RKO (cell line): ENCODE measurements around the gene SYP.

Experiments used
- DNase-seq: peaks from one replicate; pipeline ENCODE4 v3.0.0-alpha.2; 2016; ENCODE audit warnings: low spot score

SYP gene

DNA sequence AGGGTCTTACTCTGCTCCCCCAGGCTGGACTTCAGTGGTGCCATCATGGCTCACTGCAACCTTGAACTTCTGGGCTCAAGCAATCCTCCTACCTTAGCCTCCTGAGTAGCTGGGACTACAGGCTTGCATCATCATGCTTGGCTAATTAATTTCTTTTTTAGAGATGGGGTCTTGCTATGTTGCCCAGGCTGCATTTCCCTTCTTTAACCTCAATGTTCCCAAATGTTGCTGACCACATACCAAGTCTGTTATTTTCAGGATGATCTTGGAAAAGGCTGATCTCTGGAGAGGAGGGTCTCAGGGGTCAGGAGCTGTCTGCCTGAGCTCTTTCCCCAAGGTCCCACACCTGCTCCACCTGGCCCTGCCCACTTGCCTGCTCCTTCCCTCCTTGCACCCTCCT is 20.1 kb upstream of the SYP start:
- DNase-seq: no peak

DNA sequence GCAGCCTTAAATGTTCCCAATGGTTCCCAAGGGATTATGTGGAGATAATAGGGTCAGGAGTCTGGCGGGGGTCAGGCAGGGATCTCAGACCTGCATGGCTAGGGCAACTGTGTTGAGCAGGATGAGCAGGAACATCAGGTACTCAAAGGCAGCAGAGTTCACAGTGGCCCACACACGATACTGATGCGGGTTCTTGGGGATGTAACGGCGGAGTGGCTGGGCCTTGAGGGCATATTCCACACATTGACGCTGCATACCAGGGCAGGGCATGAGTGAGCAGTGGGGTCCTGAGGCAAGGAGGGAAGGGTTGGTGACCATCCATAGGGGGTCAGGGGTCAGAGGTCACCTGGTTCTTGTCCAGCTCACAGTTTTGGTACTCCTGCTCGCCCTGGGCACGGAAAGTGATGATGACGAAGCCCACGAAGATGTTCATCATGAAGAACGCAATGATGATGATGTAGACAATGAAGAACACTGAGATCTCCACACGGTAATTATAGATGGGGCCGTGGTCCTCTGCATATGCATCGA is 15.1 kb upstream of the SYP start:
- DNase-seq: no peak

DNA sequence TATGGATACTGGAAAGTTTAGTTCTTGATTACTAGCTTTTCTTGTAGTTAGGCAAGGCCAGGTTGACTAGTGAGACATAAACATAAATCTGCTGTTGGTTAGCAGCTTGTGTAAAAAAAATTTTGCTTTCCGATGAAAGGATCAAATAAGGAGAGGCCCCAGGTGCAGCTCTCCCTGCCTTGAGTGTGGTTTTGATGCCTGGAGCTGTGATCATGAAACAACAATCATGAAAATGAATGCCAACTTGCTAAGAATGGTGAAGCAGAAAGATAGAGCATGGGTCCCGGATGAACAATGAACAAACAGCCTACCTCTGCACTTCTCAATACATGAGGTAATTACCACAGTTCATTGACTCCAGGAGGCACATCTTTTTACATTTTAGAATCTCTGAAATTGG is 14.4 kb upstream of the SYP start:
- DNase-seq: no peak

DNA sequence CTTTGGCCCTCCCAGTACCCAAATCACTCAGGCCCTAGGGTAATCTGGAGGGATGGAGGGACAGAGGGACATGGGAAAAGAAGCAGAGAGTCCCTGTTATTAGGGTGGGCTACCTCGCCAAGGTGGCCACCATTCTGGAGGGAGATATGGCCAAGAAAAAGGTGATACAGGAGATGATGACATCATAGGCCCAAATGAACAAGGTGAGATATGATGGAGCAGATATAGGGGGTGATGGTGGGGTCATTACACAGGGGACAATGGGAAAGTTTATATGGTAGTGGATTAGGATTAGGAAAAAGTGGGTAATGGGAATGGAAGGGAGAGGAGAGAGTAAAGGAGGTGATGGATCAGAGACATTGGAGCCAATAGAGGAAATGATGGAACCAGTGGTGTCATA is 12.9 kb upstream of the SYP start:
- DNase-seq: no peak

DNA sequence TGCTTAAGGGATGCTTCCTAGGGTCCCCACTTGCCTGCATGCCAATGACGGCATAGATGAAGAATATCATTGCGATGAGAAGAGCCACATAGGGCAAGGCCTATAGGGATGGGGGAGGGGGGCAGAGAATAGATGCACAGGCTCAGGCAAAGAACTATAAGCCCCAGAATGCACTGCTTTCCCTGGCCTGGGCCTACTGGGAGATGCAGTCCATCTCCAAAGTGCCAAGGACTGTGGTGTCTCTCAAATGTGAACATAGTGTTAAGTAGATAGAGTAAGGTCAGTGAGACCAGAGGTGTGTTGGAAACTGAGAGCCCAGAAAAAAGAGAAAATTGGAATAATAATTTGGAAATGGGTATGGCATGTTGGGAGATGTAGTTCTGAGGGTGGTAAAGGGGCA is 12.2 kb upstream of the SYP start:
- no peak for DNase-seq

DNA sequence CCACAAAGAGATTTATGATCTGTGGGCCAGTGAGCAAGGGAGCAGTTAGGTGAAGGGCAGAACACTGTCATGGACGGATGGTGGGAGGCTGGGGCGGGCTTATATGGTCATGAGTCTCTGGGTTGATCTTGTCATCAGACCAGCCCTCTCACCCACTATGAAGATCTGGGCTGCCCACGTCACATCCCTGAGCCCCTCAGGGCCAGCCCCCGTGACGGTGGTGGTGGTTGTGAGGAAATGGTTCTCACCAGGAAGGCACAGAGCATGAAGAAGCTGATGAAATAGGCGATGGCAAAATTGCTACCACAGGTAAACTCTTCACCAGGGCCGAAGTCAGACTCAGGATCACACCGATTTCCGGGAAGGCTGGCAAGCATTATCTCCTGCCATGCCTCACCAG is 11.1 kb upstream of the SYP start:
- no peak for DNase-seq

DNA sequence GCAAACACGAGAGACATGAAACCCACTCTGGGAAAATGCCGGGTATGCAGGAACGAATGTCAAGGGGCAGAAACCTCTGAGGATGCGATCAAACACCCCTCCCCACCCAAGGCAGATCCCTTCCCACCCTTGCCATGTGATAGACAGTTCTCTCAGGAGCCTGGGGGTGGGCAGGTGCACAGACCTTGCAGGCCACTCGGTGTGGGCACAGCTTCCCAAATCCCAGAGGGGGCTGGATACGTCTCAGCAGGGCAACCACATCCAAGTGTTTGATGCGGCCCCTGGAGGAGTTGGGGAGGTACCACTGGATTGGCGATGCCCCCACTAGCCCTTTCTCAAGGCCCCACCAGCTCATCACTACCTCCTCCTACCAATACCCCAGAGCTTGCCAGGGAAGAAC is 10.4 kb upstream of the SYP start:
- no peak for DNase-seq

DNA sequence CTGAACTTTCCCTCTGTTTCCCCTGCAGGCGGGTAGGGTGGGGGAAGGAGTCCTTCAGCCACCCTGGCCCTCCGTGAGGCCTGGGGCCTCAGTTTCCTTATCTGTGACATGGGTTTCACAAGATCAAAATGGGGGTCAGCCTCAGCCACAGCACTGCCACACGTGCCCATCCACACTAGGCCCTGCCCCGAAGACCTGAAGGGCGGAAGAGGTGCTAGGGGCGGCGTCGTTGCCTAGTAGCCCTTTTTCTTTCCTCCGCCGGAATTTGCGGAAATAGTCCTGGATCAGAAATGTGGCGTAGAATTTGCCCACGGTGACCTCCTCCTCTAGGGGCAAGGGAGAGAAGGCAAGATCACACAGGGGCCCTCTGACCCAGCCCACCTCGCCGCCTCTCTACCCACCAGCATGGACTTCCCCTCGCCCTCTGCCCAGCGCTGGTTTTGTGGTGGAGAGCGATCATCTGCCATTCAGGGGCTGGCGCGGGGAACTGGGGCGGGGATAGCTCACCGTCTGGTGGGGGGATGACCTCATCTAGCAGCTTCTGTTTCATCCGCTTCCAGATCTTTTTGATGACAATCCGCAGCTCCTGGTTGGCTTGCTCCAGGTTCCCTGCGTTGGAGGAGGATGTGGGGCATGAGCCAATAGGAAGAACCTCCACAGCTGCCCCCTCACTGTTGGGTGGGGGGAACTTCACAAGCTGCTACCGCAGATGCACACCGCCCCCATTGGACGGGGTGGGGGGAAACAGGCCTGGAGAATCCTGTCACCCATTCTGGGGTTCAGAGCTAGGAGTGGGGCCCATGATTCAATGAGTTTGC is 9.7 kb upstream of the SYP start:
- peak; percentile 9 for DNase-seq

DNA sequence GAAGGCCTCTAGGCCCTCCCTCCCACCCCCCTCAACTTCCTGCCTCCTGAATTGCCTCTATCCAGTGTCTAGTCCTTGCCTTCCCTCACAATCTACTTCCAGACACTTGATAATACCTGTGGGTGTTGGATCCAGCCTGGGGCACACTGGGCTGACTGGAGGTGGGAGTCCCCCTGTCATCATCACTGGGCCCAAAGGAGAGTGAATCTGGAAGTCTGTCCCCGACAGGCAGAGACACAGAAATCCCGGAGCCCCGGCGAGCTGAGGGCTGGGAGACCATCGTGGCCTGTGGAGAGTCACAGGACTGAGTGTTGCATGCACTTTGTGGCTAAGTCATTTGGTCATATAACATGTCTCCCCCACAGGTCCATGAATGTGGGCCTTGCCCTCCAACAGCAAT is 8.4 kb upstream of the SYP start:
- DNase-seq: no peak

DNA sequence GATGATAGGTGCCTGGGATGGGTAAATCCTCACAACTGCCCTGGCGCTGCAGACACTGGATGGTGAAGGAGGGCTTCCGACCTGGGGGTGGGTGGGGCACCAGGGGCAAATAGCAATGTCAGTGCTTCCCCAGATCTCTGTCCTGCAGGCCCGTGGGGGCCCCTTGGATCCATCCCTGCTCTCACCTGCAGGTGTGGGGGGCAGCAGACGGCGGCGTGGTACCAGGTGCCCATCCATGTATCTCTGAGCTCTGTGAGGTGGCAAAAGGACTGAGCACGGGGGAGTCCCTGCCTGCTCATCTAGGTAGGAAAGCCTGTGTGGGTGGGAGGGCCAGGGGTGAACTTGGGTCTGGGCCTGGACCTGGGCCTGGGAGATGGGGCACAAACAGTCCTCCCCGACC is 6.5 kb upstream of the SYP start:
- no peak for DNase-seq

DNA sequence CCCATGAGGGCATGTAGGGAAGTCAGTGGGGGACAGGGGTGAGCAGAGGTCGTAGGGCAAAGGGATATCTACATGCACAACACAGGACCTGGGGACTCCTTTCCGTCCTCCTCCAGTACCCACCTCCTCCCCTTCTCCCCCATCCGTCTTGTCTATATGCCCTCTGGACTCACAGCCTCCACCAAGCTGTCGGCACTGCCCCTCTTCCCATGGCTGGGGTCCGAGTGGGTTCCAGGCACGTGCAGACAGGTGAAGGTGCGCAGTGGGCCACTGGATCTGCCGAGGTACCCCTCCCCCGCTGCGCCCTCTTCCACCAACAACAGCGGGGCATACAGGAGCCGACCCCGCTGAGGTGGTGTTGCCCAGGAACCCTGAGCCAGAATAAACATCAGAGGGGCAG is 5.5 kb upstream of the SYP start:
- DNase-seq: no peak

DNA sequence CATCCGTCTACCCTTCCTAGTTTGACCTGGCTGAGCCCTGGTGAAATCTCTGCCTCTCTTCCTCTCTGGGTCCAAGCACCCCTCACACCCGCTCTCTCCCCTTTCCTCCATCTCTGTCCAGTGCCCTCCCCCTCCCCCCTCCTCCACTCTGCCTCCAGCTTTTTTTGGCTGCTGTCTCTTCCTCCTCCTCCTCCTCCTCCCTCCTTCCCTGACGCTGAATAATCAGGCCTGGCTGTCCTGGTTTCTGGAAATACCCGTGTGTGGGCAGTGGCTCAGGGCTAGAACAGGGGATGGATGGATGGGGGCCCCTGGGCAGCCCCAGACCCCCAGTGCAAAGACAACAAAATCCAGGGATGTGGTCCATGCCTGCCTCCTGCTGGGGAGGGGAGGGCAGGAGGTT is 4.7 kb upstream of the SYP start:
- no peak for DNase-seq

DNA sequence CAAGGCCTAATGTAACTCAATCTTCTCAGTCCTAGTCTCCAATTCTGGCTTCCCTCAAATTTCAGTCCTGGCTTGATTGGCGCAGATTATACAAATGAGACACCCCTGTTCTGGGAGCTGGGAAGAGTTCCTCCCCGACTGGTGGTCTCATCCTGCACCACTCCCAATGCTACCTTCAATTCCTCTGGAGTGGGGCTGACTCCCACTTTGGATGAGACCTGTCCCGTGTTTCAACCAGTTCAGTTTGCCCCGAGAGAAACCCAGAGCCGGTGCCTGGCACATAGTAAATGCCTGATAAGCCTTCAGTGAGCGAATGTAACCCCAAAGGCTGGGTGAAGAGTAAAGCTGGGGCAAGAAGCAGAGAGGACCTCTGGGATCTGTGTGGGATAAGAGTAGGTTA is 4.0 kb upstream of the SYP start:
- no peak for DNase-seq

DNA sequence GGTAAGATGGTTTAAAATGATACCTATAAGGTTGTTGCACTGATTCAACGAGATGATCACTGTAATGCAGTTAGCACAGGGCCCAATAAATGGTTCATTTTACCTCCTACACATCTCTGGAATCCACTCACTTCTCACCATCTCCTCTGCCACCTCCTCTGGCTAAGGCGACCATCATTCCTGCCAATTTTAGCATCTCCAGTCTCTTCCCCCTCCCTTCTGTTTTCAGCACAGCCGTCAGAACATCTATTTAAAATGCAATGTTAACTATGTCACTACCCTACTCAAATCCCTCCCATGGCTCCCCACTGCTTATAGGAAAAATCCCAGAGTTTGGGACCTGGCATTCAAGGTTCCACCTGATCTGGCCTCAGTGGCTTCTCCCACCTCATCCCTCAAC is 3.5 kb upstream of the SYP start:
- no peak for DNase-seq

DNA sequence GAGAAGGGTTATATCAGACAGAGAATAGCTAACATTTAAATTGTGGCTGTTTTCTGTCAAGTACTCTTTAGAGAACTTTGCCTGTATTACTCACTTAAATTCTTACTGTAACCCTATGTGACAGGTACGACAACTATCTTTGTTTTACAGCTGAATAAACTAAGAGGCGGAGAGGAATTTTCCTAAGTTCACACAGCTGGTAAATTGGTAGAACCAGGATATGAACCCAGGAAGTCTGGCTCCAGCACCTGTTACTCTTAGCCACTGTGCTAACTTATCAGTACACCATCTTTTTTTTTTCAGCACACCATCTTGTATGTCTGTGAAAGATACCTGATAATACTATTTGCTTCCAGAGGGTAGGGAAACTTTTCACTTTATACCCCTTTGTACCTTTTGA is 2.0 kb upstream of the SYP start:
- DNase-seq: no peak

DNA sequence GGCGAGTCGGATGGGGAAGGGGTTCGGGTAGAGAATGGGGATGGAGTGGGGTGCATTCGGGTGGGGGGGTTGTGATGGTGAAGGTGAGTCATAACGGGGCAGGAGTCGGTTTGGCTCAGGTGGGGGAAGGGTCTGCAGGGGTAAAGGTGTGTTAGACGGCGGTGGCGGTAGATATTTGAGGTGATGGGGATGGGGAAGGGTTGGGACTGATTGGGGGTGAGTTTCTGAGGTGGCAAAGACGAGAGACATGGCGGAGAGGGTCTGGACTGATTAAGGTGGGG is 738 bp downstream of the SYP start:
- DNase-seq: no peak

DNA sequence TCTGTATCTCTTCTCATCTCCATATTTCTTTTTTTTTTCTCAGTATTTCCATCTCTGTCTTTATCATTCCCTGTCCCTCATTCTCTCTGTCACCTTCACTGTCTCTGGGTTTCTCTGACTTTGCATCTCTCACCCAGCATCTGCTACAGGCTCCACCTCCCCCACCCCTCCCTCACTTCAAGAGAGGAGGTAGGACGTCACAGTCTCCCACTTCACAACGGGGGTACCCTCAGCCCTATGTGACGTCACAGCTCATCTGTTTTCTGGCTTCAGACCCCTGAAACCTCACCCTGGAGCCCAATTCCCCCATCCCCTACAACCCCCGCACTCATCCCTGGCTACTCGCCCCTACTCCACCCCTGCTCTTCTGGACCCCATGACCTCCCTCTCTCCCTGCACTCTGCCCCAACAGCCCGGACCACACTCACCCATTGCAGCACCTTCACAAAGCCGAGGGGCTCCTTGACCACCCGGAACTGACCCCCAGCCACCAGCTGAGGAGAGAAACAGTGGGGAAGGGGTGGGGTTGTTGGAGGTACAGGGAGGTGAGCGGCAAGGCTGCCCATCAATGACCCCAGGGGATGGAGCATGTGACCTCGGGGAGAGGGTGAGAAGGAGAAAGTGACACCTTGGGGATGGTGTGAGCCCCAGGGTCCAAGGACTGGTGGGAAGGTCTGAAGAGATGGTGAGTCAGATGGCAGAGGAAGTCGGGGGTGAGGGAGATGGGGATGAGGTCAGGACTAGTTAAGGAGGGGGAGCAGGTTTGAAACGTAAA is 1.3 kb downstream of the SYP start:
- DNase-seq: no peak

DNA sequence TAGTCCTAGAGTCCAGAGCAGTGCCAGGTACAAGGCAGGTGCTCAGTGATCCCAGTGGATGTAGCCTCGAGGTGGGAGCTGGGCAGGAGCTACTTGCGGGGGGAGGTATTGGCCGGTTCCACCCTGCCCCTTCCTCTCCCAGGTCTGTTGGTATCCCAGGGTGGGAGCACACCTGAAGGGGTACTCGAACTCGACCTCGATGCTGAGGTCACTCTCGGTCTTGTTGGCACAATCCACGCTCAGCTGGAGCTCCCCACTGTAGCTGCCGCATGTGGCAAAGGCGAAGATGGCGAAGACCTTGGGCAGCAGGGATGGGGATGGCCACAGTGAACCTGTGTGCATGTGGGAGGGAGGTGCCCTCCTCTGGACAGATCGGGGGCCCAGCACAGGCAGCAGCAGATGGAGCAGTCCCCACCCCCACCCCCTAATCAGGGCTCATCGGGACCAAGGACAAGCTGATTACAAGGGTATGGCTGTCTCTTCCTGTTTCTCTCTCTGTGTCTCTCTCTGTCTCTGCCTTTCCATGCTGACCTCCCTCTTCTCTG is 2.4 kb downstream of the SYP start:
- no peak for DNase-seq

DNA sequence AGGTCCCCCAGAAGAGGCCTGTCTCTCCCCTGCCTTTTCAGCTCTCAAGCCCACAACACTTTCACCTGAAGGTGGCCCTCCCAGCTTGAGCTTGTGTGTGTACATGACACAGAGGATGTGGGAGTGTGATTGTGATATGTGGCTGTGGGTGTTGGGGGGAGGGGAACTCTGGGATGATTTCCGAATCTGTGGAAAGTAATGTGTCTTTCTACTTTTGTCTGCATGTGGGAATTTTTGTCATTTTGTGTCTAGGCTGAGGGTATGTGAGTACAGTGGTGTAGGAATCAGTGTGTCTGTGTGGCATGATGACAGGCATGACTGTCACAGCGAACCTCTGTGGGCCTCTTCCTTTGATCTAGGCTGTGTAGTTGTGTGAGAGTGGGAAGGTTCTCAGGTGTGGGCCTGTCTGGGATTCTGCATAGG is 6.4 kb downstream of the SYP start:
- DNase-seq: no peak

DNA sequence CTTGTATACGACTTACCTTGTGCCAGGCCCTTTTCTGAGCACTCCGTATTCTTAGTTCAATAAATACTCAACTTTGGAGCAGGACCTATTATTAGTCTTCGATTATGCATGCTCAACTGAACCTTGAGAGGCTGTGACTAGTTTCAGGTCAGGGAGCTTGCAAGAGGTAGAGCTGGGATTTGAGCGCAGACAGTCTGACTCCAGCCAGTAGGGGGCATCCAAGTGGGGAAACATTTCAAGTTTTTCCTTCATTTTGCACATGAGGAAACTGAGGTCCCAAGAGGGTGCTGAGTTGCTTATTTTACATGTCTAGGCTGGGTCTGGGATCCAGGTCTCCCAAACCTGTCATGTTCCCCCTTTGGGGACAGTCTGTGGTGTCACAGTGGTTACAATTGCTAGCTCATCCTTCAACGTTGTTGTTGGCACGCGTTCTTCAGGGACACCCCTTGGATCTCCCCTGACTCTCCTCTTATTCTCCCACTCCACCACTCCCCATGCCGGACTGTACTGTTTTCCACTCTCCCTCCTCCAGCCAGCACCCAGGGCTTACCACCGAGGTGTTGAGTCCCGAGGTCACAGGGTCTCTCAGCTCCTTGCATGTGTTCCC is 7.2 kb downstream of the SYP start:
- no peak for DNase-seq

DNA sequence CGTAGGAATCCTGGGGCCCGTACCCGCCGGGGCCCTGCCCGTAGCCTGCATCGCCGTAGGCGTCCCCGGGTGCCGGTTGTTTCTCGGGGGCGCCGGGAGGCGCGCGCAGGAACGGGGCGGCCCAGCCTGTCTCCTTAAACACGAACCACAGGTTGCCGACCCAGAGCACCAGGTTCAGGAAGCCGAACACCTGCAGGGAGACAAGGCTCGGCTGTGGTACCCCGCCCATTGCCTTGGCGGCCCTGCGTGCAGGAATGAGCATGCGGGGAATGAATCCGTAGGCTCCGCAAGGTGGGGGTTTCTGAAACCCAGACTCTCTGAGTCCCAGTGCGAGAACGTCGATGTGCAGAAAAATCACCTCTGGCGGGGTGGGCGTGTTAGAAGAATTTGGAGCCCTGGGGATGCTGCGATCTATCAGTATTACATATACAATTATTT is 8.4 kb downstream of the SYP start:
- no peak for DNase-seq

DNA sequence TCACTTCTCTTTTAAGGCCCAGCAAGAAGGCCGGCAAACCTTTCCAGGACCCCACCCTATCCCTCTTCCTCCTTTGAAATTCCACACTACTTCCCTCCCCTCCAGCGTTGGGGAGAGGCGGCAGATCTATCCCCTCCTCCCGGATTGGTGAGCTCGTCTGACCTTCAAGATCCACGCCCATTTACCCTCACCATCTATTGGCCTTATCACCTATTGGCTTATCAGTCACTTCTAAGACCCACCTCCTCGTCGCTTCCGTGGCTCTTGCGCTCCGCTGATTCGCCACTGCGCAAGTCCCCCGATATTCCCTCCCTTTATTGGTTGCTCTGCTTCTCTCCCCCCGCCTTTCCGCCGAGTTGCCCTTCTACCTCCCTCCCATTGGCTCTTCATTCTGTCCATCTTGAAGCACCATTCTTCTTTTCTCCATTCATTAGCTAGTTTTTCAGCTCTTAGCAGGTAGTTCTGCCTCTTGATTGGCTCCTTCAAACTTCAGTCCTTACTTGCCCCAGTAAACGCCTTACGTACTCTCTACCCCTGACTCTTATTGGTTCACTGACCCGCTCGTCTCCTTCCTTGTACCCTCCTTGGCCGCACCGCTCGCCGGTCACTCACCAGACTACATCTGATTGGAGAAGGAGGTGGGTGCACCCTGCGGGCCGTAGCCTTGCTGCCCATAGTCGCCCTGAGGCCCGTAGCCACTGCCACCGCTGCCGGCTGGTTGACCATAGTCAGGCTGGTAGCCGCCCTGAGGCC is 9.0 kb downstream of the SYP start:
- peak; percentile 99 for DNase-seq
